Measurements from ENCODE around the gene CFAP20DC. TPM values are rescaled to one million over a fixed set of nuclear protein-coding genes. Genes with fewer than 3 reads are reported as not detected.
A peak's percentile ranks its signal among the peaks of the same experiment; 100 is the strongest.

CFAP20DC gene
- total and polyA plus RNA-seq, 8 donors = 1.2 to 7.7 (median 5.4) TPM

- DNase-seq = no peak
- H3K9me3 ChIP-seq = no peaks in the 10 kb centered on the region
- intact Hi-C loops (cut with DNase I) = no loop called here
- H3K4me1 ChIP-seq = no peaks in the 10 kb centered on the region
- H3K4me3 ChIP-seq = no peak overlapping the region
- no peaks in the 10 kb centered on the region for H3K27me3 ChIP-seq
- no peak overlapping the region for H3K27ac ChIP-seq
- H3K36me3 ChIP-seq = no peaks in the 10 kb centered on the region
- TF ChIP-seq CTCF (IDR thresholded peaks at IDR 0.05) = no peak
- no peak for ATAC-seq
Measured at GRCh38 chr3:58888087-58888486, 161.7 kb downstream of the CFAP20DC start.

DNA sequence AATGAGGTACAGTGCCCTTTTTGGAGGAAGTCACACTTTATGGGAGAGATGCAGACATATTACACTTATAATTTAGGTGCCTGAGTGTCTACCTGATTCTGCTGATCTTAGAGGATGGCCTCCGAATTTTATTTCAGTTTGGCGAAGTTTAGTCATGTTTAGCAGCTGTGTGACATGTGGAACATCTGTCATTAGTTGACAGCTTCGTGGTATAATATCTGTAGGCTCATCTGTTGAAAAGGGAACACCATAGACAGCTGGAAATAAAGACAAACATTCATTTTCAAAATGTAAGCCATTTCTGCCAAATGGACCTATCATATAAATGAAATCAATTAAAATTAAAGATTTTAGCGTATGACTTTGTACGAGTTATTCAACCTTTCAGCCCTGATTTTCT is 165.4 kb downstream of the CFAP20DC start:
- intact Hi-C loops (cut with DNase I) = no loop called here
- TF ChIP-seq CTCF (IDR thresholded peaks at IDR 0.05) = no peak
- H3K4me3 ChIP-seq = no peak overlapping the region
- H3K4me1 ChIP-seq = no peaks in the 10 kb centered on the region
- no peaks in the 10 kb centered on the region for H3K36me3 ChIP-seq
- no peaks in the 10 kb centered on the region for H3K9me3 ChIP-seq
- no peak overlapping the region for H3K27ac ChIP-seq
- DNase-seq = no peak
- H3K27me3 ChIP-seq = no peaks in the 10 kb centered on the region
- ATAC-seq = no peak

DNA sequence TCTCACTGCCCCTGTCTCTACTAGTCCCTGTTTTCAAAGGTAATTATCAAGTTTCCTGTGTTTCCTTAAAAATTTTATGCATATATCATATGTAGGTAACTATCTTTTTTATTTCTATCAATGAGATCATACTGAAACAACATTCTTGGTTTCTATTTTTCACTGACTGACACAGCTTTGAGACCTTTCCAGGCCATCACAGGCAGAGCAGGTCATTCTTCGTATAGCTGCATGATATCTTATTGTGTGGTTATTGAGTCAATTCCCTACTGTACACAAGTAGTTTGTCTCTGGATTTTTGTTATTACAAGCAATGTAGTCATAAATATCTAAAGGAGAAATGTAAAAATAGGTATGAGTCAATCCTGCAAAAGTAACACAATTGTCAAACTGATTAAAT is 169.6 kb downstream of the CFAP20DC start:
- H3K27ac ChIP-seq = no peak overlapping the region
- H3K4me1 ChIP-seq = no peaks in the 10 kb centered on the region
- H3K27me3 ChIP-seq = no peaks in the 10 kb centered on the region
- DNase-seq (no peak), ATAC-seq (no peak)
- no peak overlapping the region for H3K4me3 ChIP-seq
- no peaks in the 10 kb centered on the region for H3K9me3 ChIP-seq
- no peaks in the 10 kb centered on the region for H3K36me3 ChIP-seq
- intact Hi-C loops (cut with DNase I) = no loop called here
- no peak for TF ChIP-seq CTCF (IDR thresholded peaks at IDR 0.05)

DNA sequence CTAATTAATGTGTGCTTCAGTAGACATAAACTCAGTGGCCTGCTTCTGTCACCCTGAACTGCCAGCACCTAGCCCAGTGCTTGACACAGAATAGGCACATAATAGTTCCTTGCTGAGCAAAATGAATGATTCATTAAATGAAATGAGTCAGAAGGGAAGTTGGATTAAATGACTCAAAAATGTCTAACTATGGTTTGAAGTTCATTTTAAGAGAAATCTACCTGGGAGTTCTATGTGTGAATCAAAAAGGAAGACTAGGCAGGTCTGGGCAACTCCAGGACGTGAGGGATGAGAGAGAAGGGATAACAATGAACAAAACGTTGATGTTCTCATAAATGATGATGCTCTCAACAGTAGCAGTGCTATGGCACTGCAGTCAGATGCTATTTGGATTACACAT is 175.0 kb downstream of the CFAP20DC start:
- intact Hi-C loops (cut with DNase I) = no loop called here
- H3K9me3 ChIP-seq = no peaks in the 10 kb centered on the region
- H3K36me3 ChIP-seq = no peaks in the 10 kb centered on the region
- no peaks in the 10 kb centered on the region for H3K4me1 ChIP-seq
- TF ChIP-seq CTCF (IDR thresholded peaks at IDR 0.05) = no peak
- no peak overlapping the region for H3K4me3 ChIP-seq
- no peak for DNase-seq
- H3K27me3 ChIP-seq = no peaks in the 10 kb centered on the region
- peak; percentile 57 for ATAC-seq
- no peak overlapping the region for H3K27ac ChIP-seq

- ATAC-seq = peak; percentile 92
Measured at GRCh38 chr3:58874248-58874741, 175.5 kb downstream of the CFAP20DC start.

More at GRCh38 chr3:58874248-58874741, 175.5 kb downstream of the CFAP20DC start:
- H3K4me3 ChIP-seq = no peak overlapping the region
- no peaks in the 10 kb centered on the region for H3K27me3 ChIP-seq
- no peaks in the 10 kb centered on the region for H3K36me3 ChIP-seq
- no peak for TF ChIP-seq CTCF (IDR thresholded peaks at IDR 0.05)
- DNase-seq = no peak
- no peaks in the 10 kb centered on the region for H3K4me1 ChIP-seq
- H3K27ac ChIP-seq = no peak overlapping the region
- intact Hi-C loops (cut with DNase I) = no loop called here
- H3K9me3 ChIP-seq = no peaks in the 10 kb centered on the region

Measured in left lung (tissue), 10 donors.